ENCODE measurements around the gene HLA-DRB1.
A peak's percentile ranks its signal among the peaks of the same experiment; 100 is the strongest.
"Not testable (repeated sequence)": the region's sequence is repeated elsewhere in the genome, so short reads cannot be mapped to it uniquely, and the experiment has no call there.

Gene HLA-DRB1

DNA sequence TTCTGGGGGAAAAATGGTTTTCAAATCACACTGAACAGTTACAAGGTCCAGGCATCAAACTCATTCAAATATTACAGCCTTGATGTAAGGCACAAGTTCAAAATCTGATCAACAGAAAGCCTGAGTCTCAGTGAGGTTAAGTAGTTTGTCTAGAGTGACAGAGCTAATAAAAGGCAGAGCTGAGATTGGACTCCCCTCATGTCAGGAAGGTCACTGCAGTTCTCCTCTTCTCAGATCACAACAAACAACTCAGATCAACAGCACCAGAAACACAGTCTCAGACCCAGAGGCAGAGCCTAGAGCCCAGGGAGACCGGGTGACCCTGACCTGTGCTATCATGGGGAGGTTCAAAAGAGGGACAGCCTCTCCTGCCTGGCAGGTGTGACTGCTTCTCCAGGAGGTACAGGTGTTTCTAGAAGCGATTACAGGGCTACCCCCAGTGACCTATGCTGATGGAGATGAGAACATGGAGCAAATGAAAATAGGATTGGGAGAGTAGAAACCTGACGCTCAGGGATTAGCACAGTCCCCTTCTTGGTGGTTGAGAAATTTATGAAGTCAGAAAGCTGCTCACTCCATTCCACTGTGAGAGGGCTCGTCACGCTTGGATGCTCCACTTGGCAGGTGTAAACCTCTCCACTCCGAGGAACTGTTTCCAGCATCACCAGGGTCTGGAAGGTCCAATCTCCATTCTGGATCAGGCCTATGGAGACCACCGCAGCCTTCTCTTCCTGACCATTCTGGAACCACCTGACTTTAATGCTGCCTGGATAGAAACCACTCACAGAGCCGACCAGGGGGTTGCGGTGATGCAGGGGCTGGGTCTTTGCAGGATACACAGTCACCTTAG lies 35.3 kb downstream of the HLA-DRB1 start:
- Histone ChIP-seq H3K27ac (ENCODE audit: low read length) (no peak overlapping the region), H3K9me3 (ENCODE audit: control insufficient read depth in 1 of 2, low read length in 2 of 2) (no peaks in the 10 kb centered on the region), H3K27me3 (ENCODE audit: low read depth, low read length) (no peaks in the 10 kb centered on the region), H3K4me1 (ENCODE audit: control insufficient read depth in 1 of 2, insufficient read depth in 2 of 2, low read length in 2 of 2) (no peaks in the 10 kb centered on the region), H3K36me3 (ENCODE audit: control insufficient read depth in 1 of 2, insufficient read depth in 2 of 2, low read length in 2 of 2) (no peaks in the 10 kb centered on the region), H3K4me3 (ENCODE audit: low read depth in 1 of 2, low read length in 2 of 2) (no peak overlapping the region)

DNA sequence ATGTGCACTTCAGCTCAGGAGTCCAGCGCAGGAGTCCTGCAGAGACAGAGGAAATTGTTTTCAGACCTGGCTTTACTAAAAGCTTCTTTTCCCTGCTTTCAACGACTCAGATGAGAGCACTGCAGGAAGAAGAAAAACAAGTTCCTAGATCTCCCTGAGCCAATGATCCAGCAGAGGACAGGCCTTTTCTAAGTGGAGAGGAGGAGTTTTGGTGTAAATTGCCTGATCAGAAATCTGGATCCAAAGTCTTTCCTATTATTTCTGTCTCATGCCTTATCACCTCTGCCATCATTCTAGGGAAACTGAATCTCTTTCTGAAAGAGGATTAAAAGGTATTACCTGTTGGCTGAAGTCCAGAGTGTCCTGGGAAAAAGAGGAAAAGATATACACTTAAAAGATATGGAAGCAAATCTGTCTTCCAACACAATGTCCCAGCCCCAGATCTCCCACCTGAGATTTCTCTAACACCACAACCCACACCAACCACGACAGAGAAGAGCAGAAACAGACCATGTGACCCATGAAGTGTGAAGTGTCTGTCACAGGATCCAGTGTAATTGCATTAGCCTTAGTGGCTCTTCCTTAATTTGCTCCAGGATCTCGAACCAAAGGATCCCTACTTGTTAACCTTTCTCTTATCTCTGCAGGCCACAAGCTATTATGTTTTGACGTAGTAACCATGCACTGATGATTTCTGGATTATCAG lies 36.5 kb downstream of the HLA-DRB1 start:
- Histone ChIP-seq H3K4me3 (ENCODE audit: low read depth in 1 of 2, low read length in 2 of 2) (no peak overlapping the region), H3K4me1 (ENCODE audit: control insufficient read depth in 1 of 2, insufficient read depth in 2 of 2, low read length in 2 of 2) (no peaks in the 10 kb centered on the region), H3K27ac (ENCODE audit: low read length) (no peak overlapping the region)

GRCh38 chr6:32551410-32551809 lies 38.2 kb downstream of the HLA-DRB1 start:
- Histone ChIP-seq H3K36me3 (ENCODE audit: control insufficient read depth in 1 of 2, insufficient read depth in 2 of 2, low read length in 2 of 2) (no peaks in the 10 kb centered on the region), H3K27me3 (ENCODE audit: low read depth, low read length) (no peaks in the 10 kb centered on the region), H3K27ac (ENCODE audit: low read length) (no peak overlapping the region), H3K9me3 (ENCODE audit: control insufficient read depth in 1 of 2, low read length in 2 of 2) (no peaks in the 10 kb centered on the region), H3K4me3 (ENCODE audit: low read depth in 1 of 2, low read length in 2 of 2) (no peak overlapping the region), H3K4me1 (ENCODE audit: control insufficient read depth in 1 of 2, insufficient read depth in 2 of 2, low read length in 2 of 2) (no peaks in the 10 kb centered on the region)

More for the DNA sequence above, 36.5 kb downstream of the HLA-DRB1 start:
- Histone ChIP-seq H3K27me3 (ENCODE audit: low read depth, low read length) (no peaks in the 10 kb centered on the region), H3K9me3 (ENCODE audit: control insufficient read depth in 1 of 2, low read length in 2 of 2) (no peaks in the 10 kb centered on the region), H3K36me3 (ENCODE audit: control insufficient read depth in 1 of 2, insufficient read depth in 2 of 2, low read length in 2 of 2) (no peaks in the 10 kb centered on the region)

- H3K4me3 ChIP-seq (ENCODE audit: low read depth in 1 of 2, low read length in 2 of 2), result no peak overlapping the region
- no peaks in the 10 kb centered on the region for H3K4me1 ChIP-seq (ENCODE audit: control insufficient read depth in 1 of 2, insufficient read depth in 2 of 2, low read length in 2 of 2)
- H3K27me3 ChIP-seq (ENCODE audit: low read depth, low read length), result no peaks in the 10 kb centered on the region
- no peaks in the 10 kb centered on the region for H3K9me3 ChIP-seq (ENCODE audit: control insufficient read depth in 1 of 2, low read length in 2 of 2)
- H3K36me3 ChIP-seq (ENCODE audit: control insufficient read depth in 1 of 2, insufficient read depth in 2 of 2, low read length in 2 of 2), result no peaks in the 10 kb centered on the region
- no peak overlapping the region for H3K27ac ChIP-seq (ENCODE audit: low read length)
Measured at GRCh38 chr6:32539839-32540238, 49.8 kb downstream of the HLA-DRB1 start.

DNA sequence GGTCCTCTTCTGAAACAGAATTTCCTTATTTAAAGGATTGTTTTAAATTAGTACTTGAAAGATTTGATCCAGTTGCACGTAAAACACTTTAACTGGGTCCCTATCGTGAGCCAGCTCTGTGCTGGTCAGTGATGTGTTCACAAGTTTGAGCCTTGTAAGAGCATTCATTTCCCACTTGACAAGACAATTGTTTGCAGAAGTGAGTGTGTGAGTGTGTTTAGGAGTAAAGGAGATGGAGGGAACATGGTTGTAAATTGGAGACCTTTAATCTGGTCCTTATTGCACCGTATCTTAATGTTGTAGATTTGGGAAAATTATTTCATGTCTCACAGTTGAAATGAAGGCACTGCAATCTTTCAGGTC lies 59.2 kb downstream of the HLA-DRB1 start:
- Histone ChIP-seq H3K4me3 (ENCODE audit: low read depth in 1 of 2, low read length in 2 of 2) (peak overlapping the region in 1 of 2 donors; percentile 53), H3K27ac (ENCODE audit: low read length) (peak overlapping the region; percentile 23)
- not testable (repeated sequence) for H3K27me3 ChIP-seq (ENCODE audit: low read depth, low read length); H3K36me3 ChIP-seq (ENCODE audit: control insufficient read depth in 1 of 2, insufficient read depth in 2 of 2, low read length in 2 of 2); H3K9me3 ChIP-seq (ENCODE audit: control insufficient read depth in 1 of 2, low read length in 2 of 2); H3K4me1 ChIP-seq (ENCODE audit: control insufficient read depth in 1 of 2, insufficient read depth in 2 of 2, low read length in 2 of 2)

GRCh38 chr6:32529697-32530430 lies 59.8 kb downstream of the HLA-DRB1 start, which contains the start of gene HLA-DRB5:
TSS of gene HLA-DRB5 (minus strand) at chr6:32530287. CDS start at chr6:32530224, 63 bp downstream.
- H3K4me3 ChIP-seq (ENCODE audit: low read depth in 1 of 2, low read length in 2 of 2), result peak within 1 kb of the TSS; percentile 45 to 53

More at GRCh38 chr6:32529697-32530430, 59.8 kb downstream of the HLA-DRB1 start, which contains the start of gene HLA-DRB5:
- Histone ChIP-seq H3K27me3 (ENCODE audit: low read depth, low read length) (no peaks in the 10 kb centered on the region), H3K27ac (ENCODE audit: low read length) (peak within 1 kb of the TSS; percentile 69), H3K9me3 (ENCODE audit: control insufficient read depth in 1 of 2, low read length in 2 of 2) (no peaks in the 10 kb centered on the region), H3K4me1 (ENCODE audit: control insufficient read depth in 1 of 2, insufficient read depth in 2 of 2, low read length in 2 of 2) (no peaks in the 10 kb centered on the region), H3K36me3 (ENCODE audit: control insufficient read depth in 1 of 2, insufficient read depth in 2 of 2, low read length in 2 of 2) (no peaks in the 10 kb centered on the region)

Measured in muscle layer of duodenum (tissue), 2 donors.